Measurements from ENCODE around the gene OGFOD3. TPM values are rescaled to one million over a fixed set of nuclear protein-coding genes. Genes with fewer than 3 reads are reported as not detected.
"Not testable (repeated sequence)": the region's sequence is repeated elsewhere in the genome, so short reads cannot be mapped to it uniquely, and the experiment has no call there.

OGFOD3 gene
- polyA plus RNA-seq, 10 donors = 13.1 to 26.1 (median 19.0) TPM

DNA sequence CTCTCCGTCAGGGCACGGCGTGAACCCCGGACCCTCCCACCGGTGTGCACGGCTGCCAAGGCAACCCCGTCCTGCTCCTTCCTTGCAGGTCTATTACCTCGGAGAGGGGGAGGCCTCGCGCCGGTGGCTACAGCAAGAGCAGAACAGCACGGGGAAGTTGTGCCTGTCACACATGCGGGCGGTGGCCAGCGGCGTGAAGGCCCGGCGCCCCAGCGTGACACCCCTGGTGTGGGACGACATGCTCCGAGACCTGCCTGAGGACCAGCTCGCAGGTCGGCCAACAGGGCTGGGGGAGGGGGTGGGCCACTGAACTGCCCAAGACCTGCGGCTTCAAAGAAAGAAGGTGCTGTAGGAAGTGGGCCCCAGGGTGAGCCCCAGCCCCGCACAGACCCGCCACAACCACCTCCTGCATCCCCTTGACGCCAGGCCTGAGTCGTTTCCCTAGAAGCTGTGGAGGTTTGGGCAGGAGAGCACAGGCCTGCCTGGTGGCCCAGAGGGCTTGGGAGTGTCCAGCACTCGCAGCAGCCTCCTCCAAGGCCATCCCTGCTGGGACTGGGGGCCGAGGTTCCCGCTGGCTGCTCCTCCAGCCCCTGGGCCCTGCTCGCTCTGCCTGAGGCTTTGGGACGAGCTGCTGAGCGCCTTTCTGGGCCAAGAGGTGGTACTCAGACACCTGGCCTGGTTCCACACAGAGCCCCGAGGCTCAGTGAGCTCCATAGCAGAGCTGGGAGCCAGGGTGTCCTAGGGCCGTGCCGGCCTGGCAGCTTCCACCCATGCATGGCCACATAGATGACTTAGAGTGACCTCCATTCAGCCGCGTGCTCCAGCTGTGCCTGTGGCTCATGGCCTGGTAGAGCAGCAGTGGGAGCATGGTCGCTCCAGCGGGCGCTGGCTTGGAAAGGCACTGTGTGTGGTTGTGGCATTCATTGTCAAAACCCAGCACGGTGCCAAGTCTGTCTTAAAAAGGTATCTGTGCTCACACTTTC is 17.5 kb upstream of the OGFOD3 start:
- no peak for DNase-seq

DNA sequence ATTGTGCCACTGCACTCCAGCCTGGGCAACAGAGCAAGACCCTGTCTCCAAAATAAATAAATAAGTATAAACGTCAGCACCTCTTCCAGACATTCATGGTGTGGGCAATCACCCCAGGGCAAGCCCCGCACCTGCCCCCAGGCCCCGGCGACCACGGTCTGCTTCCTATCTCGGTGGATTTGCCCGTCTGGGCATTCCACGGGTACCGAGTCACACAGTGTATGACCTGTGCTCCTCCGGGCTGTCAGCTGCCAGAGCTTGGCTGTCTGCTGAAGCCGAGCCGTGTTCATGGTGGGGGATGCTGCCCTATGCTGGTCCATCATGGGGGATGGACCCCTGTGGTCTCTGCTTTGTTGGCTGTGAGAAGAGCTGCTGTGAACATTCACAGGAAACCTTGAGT is 16.7 kb upstream of the OGFOD3 start:
- DNase-seq = no peak

DNA sequence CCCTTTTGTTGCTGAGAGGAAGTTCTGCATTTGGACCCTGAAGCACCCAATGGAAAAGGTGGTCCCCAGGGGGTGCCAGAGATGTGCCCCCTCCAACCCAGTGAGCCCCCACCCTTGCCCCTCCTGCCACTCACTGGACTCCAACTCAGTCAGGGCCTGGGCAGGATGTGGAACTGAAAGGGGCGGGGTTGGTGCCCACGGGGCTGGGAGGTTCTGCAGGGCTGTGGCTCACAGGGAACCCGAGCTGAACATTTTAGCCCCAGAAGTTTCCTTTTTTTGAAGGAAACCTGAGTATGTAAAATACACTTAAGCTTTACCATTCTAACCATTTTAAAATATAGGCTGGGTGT is 15.8 kb upstream of the OGFOD3 start:
- no peak for DNase-seq

DNA sequence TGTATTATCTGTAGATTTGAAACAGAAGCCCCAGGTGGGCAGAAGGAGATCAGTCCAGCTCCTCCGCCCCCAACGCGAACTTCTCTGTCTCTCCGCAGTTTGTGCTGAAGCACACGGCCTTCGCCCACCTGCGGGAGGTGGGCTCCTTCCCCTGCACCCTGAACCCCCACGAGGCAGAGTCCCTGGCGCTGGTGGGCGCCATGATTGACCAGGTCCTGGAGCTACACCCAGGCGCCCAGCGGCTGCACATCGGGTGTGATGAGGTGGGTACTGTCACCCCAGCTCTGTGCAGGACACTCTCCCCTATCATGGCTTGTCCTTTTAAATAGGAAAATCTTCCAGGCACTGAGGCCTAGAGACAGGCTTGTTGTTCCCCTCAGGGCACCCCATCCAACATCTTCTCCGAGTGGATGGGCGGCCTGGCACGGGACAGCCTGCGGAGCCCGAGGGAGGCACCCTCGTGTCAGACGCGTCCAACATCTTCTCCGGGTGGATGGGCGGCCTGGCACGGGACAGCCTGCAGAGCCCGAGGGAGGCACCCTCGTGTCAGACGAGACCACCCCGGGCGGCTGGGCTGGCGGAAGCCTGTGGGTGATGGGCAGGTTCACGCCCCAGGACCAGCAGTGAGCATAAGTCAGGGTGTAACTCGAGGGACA is 15.3 kb upstream of the OGFOD3 start:
- DNase-seq = no peak

DNA sequence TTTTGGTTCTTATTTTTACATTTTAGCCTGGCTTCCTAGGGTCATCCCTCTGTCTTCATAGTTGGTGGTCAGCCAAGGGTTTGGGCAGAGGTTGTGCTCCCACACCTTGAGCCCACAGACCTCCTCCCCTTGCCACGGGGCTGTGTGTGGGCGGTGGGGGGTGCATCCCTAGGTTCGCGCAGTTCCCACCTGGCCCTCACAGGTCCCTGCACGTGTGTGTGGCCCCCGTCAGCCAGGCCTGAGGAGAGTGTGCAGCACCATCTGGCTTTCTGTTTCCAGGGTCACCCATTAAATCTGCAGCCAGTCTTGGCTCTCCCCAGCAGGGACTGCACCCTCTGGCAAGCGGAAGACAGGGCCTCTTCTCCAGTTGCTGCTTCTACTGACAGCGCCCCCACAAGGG is 13.6 kb upstream of the OGFOD3 start:
- DNase-seq = no peak

DNA sequence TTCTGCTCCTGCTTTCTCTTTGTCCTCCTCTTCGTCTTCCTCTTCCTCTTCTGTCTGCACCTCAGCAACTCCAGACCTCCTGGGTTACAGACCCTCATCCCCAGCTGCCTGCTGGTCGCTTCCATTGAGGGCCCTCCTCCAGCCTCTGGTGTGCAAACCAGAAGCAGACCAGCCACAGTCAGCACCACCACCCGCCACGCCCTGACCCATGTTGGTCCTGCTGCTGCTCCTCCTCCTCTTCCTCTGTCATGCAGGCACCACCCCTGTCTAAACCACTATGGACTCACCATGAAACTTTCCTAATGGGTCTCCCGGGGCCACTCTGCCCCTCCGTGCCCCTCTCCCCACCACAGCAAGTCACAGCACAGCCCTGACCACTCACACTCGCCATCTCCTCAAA is 11.4 kb upstream of the OGFOD3 start:
- no peak for DNase-seq

DNA sequence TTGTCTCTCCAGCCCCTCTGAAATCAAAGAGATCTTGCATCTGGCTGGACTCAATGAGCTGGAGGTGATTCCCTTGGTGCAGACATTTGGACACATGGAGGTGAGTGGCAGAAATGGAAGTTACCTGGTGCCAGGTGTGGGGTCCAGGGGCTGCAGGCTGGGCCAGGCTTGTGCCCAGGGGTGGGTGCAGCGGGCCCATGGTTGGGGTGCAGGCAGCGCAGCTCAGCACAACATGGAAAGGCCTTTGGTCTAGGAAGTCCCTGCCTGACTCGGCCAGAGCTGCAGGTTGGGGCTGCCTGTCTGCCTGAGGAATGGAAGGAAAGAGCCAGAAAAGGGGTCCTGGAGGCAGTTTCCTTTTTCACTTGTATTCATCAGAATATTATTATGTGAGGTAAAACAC is 10.2 kb upstream of the OGFOD3 start:
- DNase-seq = no peak

DNA sequence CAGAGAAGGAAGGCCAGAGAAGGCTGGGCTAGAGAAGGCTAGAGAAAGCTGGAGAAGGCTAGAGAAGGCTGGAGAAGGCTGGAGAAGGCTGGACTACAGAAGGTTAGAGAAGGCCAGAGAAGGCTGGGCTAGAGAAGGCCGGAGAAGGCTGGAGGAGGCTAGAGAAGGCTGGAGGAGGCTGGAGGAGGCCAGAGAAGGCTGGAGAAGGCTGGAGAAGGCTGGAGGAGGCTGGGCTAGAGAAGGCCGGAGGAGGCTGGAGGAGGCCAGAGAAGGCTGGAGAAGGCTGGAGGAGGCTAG is 6.4 kb upstream of the OGFOD3 start:
- no peak for DNase-seq

DNA sequence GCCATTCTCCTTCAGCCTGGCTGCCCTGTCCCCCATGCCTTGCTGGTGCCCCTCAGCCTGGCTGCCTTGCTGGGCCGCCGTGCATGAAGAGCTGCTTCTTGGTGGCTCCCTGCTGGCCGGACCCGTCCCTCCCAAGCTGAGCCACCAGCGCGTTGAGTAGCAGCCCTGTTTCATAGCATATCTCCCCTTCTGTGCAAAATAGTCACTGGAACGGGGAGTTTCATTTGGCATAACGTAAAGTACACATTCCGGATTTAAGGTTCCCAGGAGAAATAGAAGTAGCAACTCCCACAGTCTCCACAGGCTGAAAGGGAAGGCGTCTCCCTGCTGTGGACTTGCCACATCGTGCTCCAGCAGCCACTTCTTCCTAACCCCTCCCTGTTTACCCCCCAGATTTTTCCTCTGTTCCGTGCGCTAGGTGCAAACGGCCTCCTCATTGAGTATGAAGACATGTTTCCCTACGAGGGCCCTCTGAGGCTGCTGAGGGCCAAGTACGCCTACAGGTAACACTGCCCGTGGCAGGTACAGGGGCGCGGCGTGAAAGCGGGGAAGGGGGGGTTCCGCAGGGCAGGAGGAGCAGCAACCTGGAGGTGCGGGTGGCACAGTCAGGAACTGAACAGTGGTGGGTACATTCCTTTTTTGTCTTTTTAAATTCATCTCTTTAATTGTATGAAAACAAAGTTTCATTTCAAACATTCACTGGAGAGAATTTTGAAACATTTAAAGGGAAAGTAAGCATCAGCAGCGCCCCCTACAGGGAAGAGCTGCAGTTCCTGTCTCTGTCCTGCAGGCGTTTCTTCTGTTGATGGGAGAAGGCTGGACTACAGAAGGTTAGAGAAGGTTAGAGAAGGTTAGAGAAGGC is 5.8 kb upstream of the OGFOD3 start:
- peak in 1 of 3 donors; percentile 46 for DNase-seq

DNA sequence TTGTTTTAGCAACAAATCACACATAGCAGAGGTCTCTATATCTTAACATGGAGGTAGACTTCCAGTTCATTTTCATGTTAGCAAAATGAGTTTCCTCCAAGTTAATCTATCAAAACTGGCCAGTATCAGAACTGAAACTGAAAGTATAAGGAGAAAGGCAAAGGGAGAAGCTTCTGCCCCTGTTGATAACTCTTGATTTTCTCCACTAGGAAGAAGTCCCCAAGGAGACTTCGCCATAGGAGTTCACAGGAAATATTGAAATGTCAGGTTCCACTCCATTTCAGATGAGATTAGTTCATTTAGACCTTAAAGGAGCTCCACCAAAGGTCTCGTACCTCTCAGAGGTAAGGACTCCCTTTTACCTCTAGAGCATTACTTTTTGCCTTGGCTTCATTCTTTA is 1.2 kb upstream of the OGFOD3 start:
- no peak for DNase-seq

DNA sequence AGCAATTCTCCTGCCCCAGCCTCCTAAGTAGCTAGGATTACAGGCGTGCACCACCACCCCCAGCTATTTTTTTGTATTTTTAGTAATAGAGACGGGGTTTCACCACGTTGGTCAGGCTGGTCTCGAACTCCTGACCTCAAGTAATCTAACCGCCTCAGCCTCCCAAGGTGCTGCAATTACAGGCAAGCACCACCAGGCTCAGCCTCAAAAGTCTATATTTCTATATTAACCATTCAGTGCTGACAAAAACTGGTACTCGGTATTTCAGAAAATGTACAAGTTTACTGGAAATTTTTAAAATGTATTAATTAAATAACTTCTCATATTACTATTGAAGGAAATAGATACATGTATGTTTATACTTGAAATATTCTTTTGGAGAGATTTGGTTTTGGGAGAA is 1.6 kb downstream of the OGFOD3 start:
- no peak for DNase-seq

DNA sequence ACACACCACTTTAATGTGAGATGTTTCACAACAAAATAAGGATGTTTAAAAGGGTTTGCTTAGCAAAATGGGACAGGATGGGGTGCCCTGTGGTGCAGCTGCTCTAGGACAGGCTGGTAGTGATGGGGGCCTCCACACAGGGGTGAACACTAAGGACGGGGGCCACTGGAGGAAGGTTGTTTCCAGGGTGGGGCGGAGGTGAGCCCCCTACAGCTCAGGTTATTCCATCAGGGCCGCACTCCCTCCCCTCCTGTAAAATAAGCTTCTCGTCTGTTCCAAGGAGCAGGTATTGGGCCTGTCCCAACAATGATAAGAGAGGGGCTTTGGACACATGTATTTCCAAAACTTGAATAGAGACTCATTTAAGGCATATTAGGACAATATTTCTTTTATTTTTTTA is 2.1 kb downstream of the OGFOD3 start:
- no peak for DNase-seq

DNA sequence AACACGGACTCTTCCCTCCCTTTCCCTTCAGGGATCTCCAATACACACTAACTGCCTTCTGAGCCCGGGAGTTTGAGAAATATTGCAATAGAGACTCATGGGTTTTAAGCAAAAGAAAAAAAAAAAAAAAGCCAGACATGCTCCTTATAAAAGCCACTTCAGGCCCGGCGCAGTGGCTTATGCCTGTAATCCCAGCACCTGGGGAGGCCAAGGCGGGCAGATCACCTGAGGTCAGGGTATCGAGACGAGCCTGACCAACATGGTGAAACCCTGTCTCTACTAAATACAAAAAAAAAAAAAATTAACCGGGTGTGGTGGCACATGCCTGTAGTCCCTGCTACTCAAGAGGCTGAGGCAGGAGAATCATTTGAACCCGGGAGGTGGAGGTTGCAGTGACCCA is 2.6 kb downstream of the OGFOD3 start:
- DNase-seq = no peak

DNA sequence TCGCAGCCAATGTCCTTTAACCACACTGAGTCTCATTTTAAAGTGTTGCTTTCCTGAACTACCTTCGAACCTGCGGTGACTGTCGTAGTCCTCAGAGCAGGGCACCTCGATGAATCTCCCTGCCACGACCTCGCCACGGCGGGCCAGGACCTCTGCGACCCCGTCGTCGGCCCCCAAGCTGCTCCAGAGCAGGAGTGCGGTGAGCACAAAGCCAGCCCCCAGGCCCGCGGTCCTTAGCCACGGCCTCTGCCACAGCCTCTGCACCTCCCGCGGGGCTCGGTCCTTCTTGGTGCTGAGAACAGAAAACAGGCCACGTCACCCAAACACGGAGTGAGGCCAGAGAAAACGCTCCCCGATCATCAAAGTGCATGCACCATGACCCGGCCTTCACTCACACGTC is 3.0 kb downstream of the OGFOD3 start:
- DNase-seq = no peak

DNA sequence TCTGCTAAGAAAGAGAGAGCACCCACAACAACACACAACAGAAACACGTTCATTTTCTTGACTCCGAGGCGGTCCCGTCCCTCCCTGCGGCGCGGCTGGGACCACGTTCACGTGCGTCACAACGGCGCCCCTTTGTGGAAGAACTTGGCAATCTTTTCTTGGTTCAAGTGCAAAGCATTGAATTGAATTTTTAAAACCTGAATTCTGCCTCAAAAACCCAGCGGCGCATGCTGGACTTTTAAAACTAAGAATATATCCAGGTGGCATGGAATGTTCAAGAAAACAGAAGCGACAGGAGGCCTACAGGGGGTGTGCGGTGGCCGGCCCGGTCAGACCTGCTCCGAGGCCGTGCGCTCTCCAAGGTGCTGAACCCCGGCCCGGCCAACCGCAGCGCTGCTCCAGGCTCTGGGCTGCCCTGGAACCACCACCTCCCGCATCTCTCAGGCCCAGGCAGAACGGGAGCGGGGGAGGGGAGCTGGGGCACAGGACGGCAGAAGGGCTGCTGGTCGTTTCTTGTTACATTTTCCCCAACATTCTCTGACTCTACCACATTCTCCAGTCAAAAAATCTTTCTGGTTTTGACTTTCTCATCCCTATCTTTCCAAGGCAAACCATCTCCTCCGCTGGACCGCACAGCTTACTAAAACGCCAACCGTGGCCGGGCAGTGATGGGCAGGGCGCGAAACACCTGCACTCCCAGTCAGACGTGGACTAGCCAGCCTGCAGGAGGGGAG is 3.7 kb downstream of the OGFOD3 start:
- DNase-seq = peak; percentile 71 to 91 (median 82)

DNA sequence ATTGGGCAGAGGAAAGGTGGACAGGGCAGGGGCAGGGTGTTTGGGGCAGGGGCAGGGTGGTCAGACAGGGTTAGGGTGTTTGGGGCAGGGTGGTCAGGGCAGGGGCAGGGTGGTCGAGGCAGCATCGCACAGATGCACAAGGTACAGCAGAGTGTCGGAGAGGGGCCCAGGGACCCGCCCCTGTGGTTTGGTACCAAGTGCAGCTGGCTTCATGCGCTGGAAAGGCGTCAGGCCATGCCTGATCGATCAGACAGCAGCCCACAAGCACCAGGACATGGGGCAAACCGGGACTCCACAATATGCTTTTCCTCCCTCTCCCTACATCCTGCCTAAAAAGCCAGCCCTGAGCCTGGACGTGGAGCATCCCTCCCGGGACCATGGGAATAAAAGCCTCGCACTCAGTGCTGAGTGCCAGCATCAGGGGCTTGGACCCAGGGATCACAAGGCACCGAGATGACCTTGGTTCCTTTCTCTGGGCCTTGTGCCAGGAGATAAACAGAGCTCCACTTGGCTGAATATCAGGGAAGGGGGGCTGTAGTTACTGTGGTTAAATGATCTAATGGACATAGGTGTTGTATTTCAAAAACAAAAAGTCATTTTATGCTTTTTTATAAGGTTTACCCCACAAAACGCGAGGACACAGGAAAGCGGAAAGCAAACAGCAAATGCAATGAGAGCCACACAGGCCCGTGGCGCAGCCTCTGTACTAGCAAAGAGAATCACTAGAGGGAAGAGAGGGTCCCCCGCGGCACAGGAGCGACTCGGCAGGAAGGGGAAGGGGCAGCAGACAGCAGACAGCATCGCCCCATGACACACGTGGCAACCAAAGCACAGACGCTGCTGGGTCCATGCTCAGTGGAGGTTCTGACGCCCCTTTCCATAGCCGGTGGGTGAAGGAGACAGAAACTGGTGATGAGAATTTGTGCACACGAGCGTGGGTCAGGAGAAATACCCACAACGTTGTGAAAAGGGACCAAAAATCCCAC is 5.6 kb downstream of the OGFOD3 start:
- DNase-seq = no peak

DNA sequence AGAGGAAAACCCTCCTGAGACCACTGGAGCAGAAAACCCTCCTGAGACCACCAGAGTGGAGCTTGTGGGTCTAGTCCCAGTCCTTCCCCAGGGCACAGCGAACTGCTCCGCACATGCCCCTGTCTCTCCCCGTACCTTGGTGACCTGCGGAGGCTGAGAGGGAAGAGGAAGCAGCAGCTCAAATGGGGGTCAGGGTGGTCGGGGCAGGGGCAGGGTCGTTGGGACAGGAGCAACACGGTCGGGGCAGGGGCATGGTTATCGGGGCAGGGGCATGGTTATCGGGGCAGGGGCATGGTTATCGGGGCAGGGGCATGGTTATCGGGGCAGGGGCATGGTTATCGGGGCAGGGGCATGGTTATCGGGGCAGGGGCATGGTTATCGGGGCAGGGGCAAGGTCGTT is 6.3 kb downstream of the OGFOD3 start:
- DNase-seq = not testable (repeated sequence)

DNA sequence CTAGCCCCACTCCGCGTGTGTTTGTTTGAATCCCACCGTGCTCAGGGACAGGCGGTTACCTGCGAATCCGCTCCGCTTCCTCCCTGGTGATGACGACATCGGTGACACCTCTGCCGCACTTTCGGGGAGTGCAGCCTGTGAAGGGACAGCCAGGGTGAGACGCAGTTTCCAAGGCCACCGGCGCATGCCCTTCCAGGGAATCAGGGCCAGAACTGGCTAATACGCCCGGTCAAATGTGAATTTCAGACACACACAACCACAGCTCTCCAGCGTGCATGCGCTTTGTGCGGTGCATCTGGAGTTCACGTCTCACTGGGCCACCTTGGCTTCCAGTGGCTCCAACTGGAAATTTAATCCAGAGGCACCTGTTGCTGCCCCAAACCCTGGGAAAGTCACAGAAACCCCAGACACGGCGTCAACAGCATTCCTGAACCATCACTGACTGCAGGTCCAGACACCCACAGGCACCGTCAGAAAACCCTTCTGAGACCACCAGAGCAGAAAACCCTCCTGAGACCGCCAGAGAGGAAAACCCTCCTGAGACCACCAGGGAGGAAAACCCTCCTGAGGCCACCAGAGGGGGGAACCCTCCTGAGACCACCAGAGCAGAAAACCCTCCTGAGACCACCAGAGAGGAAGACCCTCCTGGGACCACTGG is 6.9 kb downstream of the OGFOD3 start:
- DNase-seq = no peak

DNA sequence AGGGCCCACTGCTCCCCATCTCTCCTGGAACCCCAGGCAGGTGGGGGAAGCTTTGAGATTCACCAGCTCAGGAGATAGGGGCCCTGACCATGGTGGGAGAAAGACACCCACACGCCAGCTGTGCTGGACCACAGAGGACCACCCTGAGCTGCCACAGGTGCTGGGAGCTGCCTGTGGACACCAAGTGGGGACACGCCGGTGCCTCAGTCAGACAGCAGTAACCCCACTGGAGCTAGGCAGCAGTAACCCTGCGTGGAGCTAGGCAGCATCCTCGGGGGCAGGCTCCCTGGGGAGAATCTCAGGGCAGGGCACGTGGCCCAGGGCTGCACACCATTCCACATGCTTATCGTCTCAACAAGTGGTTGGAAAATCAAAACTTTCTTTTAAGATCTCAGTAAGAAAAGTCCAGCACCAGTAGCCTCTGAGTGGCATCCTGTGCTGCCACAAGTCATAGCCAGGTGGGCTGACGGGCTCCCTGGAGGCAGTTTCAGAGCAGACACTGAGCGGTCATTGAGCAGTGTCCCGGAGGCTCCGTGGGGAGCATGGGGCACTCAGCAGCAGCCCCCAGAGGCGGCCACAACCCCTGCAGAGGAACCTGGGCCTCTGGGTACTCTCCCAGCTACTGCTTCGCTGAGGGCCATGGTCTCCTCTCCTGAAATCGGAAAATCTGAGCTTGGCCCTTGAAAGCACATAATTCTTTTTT is 8.2 kb downstream of the OGFOD3 start:
- DNase-seq = no peak
